HG03558 (cell line): Measurements from ENCODE around the gene GTSE1.
A peak's percentile ranks its signal among the peaks of the same experiment; 100 is the strongest.

Experiments
- ATAC-seq: cut with Tn5 transposase; IDR thresholded peaks from one replicate; pipeline ENCODE4 v1.9.1; 2021; ENCODE audit warnings: moderate number of reproducible peaks; ENCODE audit not compliant: unreplicated experiment; ENCODE audit errors: extremely low read depth

The GTSE1 gene

GRCh38 chr22:46323162-46323561 is 26.5 kb downstream of the GTSE1 start:
- ATAC-seq: no peak

GRCh38 chr22:46326066-46326680 is 29.5 kb downstream of the GTSE1 start:
- ATAC-seq: no peak

GRCh38 chr22:46327691-46328465 is 31.2 kb downstream of the GTSE1 start:
- ATAC-seq: no peak

- no peak for ATAC-seq
Observed at GRCh38 chr22:46328797-46329196, 32.1 kb downstream of the GTSE1 start.

- ATAC-seq: no peak
Observed at GRCh38 chr22:46329616-46330015, 32.9 kb downstream of the GTSE1 start.

- no peak for ATAC-seq
Observed at GRCh38 chr22:46330426-46330825, 33.8 kb downstream of the GTSE1 start.

- ATAC-seq: no peak
Observed at GRCh38 chr22:46331496-46331895, 34.8 kb downstream of the GTSE1 start.

GRCh38 chr22:46335201-46336118 is 38.8 kb downstream of the GTSE1 start, which contains the start of gene TRMU:
TRMU (plus strand) TSS chr22:46335714; CDS start chr22:46335765, 51 bp downstream.
- peak; percentile 65 for ATAC-seq

GRCh38 chr22:46336119-46337078 is 39.7 kb downstream of the GTSE1 start:
- no peak for ATAC-seq

- no peak for ATAC-seq
Observed at GRCh38 chr22:46337870-46338269, 41.2 kb downstream of the GTSE1 start.

- ATAC-seq: no peak
Observed at GRCh38 chr22:46338636-46339035, 42.0 kb downstream of the GTSE1 start.

- no peak for ATAC-seq
Observed at GRCh38 chr22:46339956-46340355, 43.3 kb downstream of the GTSE1 start.

- no peak for ATAC-seq
Observed at GRCh38 chr22:46340676-46341075, 44.0 kb downstream of the GTSE1 start.

GRCh38 chr22:46346680-46347405 is 50.2 kb downstream of the GTSE1 start:
- ATAC-seq: no peak

- ATAC-seq: no peak
Observed at GRCh38 chr22:46347646-46348045, 51.0 kb downstream of the GTSE1 start.

- no peak for ATAC-seq
Observed at GRCh38 chr22:46348099-46348695, 51.5 kb downstream of the GTSE1 start.

GRCh38 chr22:46349238-46349637 is 52.6 kb downstream of the GTSE1 start:
- ATAC-seq: no peak

- no peak for ATAC-seq
Observed at GRCh38 chr22:46349681-46350080, 53.0 kb downstream of the GTSE1 start.

- ATAC-seq: no peak
Observed at GRCh38 chr22:46350121-46350520, 53.5 kb downstream of the GTSE1 start.
